Heart left ventricle (tissue), 16 donors: ENCODE measurements around the gene CENPP. TPM values are rescaled to one million over a fixed set of nuclear protein-coding genes. Genes with fewer than 3 reads are reported as not detected.

Experiments
- ATAC-seq, 4 donors: fragments of 200-7000 bp; cut with Tn5 transposase; one replicate each; pipeline ENCODE4 v1.9.1; 2020 to 2022; ENCODE audit warnings: moderate library complexity in 4 of 4, mild to moderate bottlenecking in 3 of 4, moderate number of reproducible peaks in 1 of 4
- DNase-seq, 5 donors: peaks; one replicate each; pipeline ENCODE4 v3.0.0-alpha.2; 2020
- H3K27ac ChIP-seq, 12 donors: fragments of 200-600 bp; sonication (generic) in 4 of 12; one replicate each; pipeline versions ENCODE4 v1.5.0 to v1.8.0; 2016 to 2022; ENCODE audit warnings: mild to moderate bottlenecking in 2 of 12
- H3K27me3 ChIP-seq, 9 donors: fragments of 200-600 bp; sonication (generic) in 2 of 9; one replicate each; pipeline versions ENCODE4 v1.5.1 to v1.8.0; 2016 to 2022; ENCODE audit warnings: mild to moderate bottlenecking in 3 of 9
- H3K36me3 ChIP-seq, 9 donors: fragments of 200-600 bp; sonication (generic) in 2 of 9; one replicate each; pipeline versions ENCODE4 v1.5.0 to v1.8.0; 2018 to 2022; ENCODE audit warnings: mild to moderate bottlenecking in 2 of 9
- H3K4me1 ChIP-seq, 12 donors: fragments of 200-600 bp; sonication (generic) in 4 of 12; one replicate each; pipeline versions ENCODE4 v1.5.0 to v1.8.0; 2016 to 2022; ENCODE audit warnings: mild to moderate bottlenecking in 3 of 12
- H3K4me3 ChIP-seq, 12 donors: fragments of 200-600 bp; sonication (generic) in 4 of 12; one replicate each; pipeline versions ENCODE4 v1.5.0 to v1.8.0; 2017 to 2022; ENCODE audit warnings: mild to moderate bottlenecking in 9 of 12, moderate library complexity in 4 of 12
- H3K9me3 ChIP-seq, 12 donors: fragments of 200-600 bp; sonication (generic) in 4 of 12; one replicate each; pipeline versions ENCODE4 v1.5.0 to v1.8.0; 2016 to 2022; ENCODE audit warnings: mild to moderate bottlenecking in 1 of 12
- POLR2A ChIP-seq, 2 donors: fragments of 450-650 bp; IDR thresholded peaks; one replicate each; pipeline ENCODE4 v1.6.1; 2017; ENCODE audit warnings: antibody characterized with exemption in 2 of 2, mild to moderate bottlenecking in 2 of 2, moderate library complexity in 2 of 2
- WGBS, 4 donors: extraction: QIAGEN DNeasy Blood & Tissue Kit in 2 of 4; methylation state at CpG; one replicate each; pipeline versions ENCODE4 v1.1.5 to v1.1.7; 2013 to 2018; 5-methylcytosine and 5-hydroxymethylcytosine counted together
- intact Hi-C, 10 donors: fragments of 100-400 bp; cut with DNase I; formaldehyde crosslinking; loops; one replicate each; pipeline versions ENCODE4 v1.11.1 to v1.14.2; 2022
- polyA plus RNA-seq, 2 donors: library from polyadenylated mRNA; stranded (reverse); fragments of 200-250 nt; gene quantifications; one replicate each; pipeline ENCODE4 v1.2.3, GENCODE V29; 2013
- total RNA-seq, 9 donors: library from RNA; depleted of rRNA in 2 of 9; stranded (reverse); fragments of >200 nt in 2 of 9; fragmentation: NEBNext Ultra II Directional in 3 of 9; extraction: Animal tissue kit (Norgen Biotek cat#: 25700) in 3 of 9; gene quantifications; one replicate each; pipeline versions ENCODE4 v1.1.0 to v1.2.4, GENCODE V29; 2016 to 2023
- TF ChIP-seq, protein P1 (sequence below), 12 donors: fragments of 200-600 bp; sonication (generic) in 4 of 12; IDR thresholded peaks; one replicate each; pipeline versions ENCODE4 v1.5.0 to v1.8.0; 2018 to 2022; ENCODE audit warnings: antibody characterized with exemption in 12 of 12, mild to moderate bottlenecking in 5 of 12
- donor health status: ischemic (EF 13 %, LVEDD 7.1; RV severe dilation, severe dysfunction).
- donor health status: healthy with polysubstance abuse.
- donor health status: DM: no; HTN: yes; CAD: no.
- donor health status: DM: no; HTN: no; CAD: no.
- donor health status: ischemic (EF 25% LVEDD 6.9; RV normal size, moderate dysfunction).
- donor health status: ischemic (EF 25% LVEDD 5.7; RV mildly dilated, moderate dysfunction).
- donor health status: healthy.
- donor health status: DM: yes; HTN: yes; CAD: no.
- donor health status: ischemic (EF 35%, LVEDD 5.7; RV mildly dilated, moderate dysfunction).
- donor health status: nonischemic (EF 11% LVEDD 7.7; RV severe dilation, severe dysfunction).
- donor health status: DM: yes; HTN: yes; CAD: no.
- donor health status: PGD.
- donor health status: ischemic (EF 29% LVEDD 5.4; RV normal size, mild dysfunction).
- donor health status: nonischemic (EF 23%, LVEDD 6.1; RV moderate dilation, normal function).

CENPP gene
- total and polyA plus RNA-seq, 11 donors = 1.1 to 5.8 (median 2.4) TPM

DNA sequence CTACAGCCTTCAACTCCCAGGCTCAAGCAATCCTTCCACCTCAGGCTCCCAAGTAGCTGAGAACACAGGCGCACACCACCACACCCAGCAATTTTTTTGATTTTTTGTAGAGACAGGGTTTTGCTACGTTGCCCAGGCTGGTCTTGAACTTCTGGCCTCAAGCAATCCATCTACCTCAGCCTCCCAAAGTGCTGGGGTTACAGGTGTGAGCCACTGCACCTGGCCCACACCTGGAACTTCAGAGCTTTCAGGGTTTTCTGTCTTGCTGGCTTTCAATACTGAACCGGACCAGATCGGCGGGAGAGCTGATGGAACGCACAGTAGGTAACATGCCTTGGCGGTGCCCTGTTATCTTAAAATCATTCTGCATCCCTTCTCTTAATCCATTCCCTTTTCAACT lies 313.4 kb downstream of the CENPP start:
- H3K4me3 ChIP-seq = no peak overlapping the region
- 88 to 98% (median 96%) methylated on average over 7 of the region's 7 CpGs for WGBS, 4 donors
- intact Hi-C loops = loop anchor here in 9 of 10 donors (5.0 to 10.0 kb wide), 11 partner anchors 134 to 504 kb away; partner anchors contain the start of genes CENPP (in 2 of the 9), NOL8 (in 2 of the 9) and IARS1 (in 1 of the 9)

DNA sequence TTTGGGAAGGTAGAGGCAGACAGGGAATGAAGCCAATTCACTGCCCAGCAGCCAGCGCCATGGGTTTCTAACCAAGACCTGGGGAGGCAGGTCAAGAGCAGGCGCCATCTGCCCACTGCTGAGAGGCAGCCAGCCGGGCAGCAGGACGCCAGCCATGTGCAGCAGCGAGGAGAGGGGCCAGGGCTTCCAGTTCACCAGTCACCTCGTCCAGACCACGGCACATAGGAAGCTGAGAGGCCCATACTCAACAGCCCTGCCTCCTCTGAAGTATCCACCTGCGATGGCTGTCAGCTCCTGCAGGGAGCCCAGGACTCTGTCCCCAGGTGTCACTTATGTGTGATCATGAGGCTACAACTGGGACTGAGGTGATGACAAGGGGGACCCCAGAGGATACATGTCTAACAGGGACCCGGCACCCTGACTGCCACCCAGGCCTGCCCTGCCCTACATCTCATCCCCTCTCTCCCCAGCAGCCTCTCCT lies 314.1 kb downstream of the CENPP start:
- intact Hi-C loops = loop anchor here in 9 of 10 donors (5.0 to 10.0 kb wide), 11 partner anchors 135 to 505 kb away; partner anchors contain the start of genes CENPP (in 2 of the 9), NOL8 (in 2 of the 9) and IARS1 (in 1 of the 9)
- no peak for ATAC-seq
- WGBS, 4 donors = 87 to 98% (median 91%) methylated on average over 6 to 9 of the region's 9 CpGs

More for the DNA sequence above, 313.4 kb downstream of the CENPP start:
- no peaks in the 10 kb centered on the region for H3K9me3 ChIP-seq
- no peaks in the 10 kb centered on the region for H3K27me3 ChIP-seq
- H3K4me1 ChIP-seq = peaks cover 0 to 10% (median 4%) of the 10 kb centered on the region in 12 donors
- TF ChIP-seq, protein P1, sequence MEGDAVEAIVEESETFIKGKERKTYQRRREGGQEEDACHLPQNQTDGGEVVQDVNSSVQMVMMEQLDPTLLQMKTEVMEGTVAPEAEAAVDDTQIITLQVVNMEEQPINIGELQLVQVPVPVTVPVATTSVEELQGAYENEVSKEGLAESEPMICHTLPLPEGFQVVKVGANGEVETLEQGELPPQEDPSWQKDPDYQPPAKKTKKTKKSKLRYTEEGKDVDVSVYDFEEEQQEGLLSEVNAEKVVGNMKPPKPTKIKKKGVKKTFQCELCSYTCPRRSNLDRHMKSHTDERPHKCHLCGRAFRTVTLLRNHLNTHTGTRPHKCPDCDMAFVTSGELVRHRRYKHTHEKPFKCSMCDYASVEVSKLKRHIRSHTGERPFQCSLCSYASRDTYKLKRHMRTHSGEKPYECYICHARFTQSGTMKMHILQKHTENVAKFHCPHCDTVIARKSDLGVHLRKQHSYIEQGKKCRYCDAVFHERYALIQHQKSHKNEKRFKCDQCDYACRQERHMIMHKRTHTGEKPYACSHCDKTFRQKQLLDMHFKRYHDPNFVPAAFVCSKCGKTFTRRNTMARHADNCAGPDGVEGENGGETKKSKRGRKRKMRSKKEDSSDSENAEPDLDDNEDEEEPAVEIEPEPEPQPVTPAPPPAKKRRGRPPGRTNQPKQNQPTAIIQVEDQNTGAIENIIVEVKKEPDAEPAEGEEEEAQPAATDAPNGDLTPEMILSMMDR (IDR thresholded peaks at IDR 0.05) = no peak
- no peak for TF ChIP-seq POLR2A (IDR thresholded peaks at IDR 0.05)
- peaks cover 3 to 100% (median 93%) of the 10 kb centered on the region in 9 donors for H3K36me3 ChIP-seq
- no peak for ATAC-seq
- H3K27ac ChIP-seq = no peak overlapping the region
- DNase-seq = no peak

DNA sequence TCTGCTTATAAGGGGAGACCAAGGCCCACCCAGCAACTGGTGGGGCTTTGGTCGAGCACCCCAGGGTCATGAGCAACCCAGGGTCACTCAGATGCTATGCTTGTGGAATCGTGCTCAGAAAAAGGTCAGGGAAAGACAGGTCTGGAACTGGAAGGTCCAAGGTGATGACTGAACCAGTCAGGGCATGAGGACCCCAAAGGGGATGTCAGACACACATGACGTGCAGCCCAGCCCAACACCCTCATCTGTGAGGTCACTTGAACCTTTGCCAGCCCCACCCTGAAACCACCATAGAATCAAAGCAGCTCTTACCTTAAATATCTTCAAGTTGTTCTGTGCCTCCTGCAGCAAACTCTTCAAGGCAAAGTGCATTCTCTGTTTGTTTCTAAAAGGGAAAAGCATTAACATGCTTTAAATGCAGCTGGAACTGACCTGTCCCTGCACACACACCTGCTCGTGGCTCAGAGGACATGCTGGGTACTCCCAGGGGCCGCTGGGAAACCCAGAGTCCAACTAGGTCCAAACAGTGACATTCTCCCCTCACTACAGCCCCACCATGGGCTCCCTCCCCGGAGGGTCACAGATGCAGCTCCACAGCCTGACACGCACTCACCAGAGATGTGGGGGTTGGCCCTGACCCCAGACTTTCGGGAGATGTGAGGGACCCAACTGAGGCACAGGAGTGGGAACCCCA lies 314.8 kb downstream of the CENPP start:
- H3K36me3 ChIP-seq = peaks cover 3 to 100% (median 95%) of the 10 kb centered on the region in 9 donors
- H3K27me3 ChIP-seq = no peaks in the 10 kb centered on the region
- 79 to 93% (median 93%) methylated on average over 5 to 8 of the region's 8 CpGs for WGBS, 4 donors

More for the DNA sequence above, 314.1 kb downstream of the CENPP start:
- Histone ChIP-seq H3K4me3 (no peak overlapping the region), H3K36me3 (peaks cover 3 to 100% (median 98%) of the 10 kb centered on the region in 9 donors), H3K4me1 (peaks cover 0 to 4% (median under 1%) of the 10 kb centered on the region in 12 donors), H3K9me3 (no peaks in the 10 kb centered on the region), H3K27me3 (no peaks in the 10 kb centered on the region), H3K27ac (no peak overlapping the region)
- no peak for DNase-seq
- TF ChIP-seq, protein P1 (IDR thresholded peaks at IDR 0.05) = no peak
- TF ChIP-seq POLR2A (IDR thresholded peaks at IDR 0.05) = no peak

More for the DNA sequence above, 314.8 kb downstream of the CENPP start:
- intact Hi-C loops = no loop called here
- no peak overlapping the region for H3K4me3 ChIP-seq
- H3K4me1 ChIP-seq = no peaks in the 10 kb centered on the region
- H3K27ac ChIP-seq = no peak overlapping the region
- peaks cover 0 to 5% (median 0%) of the 10 kb centered on the region in 12 donors for H3K9me3 ChIP-seq
- ATAC-seq (peak in 1 of 4 donors; percentile 31), DNase-seq (no peak)
- no peak for TF ChIP-seq POLR2A (IDR thresholded peaks at IDR 0.05)
- TF ChIP-seq, protein P1 (IDR thresholded peaks at IDR 0.05) = no peak
